GM23248 (cell line): ENCODE measurements around the gene CCDC86.

ENCODE experiments used
- EZH2 ChIP-seq: fragments of 200-600 bp; sonication (generic); IDR thresholded peaks from 2 replicates; pipeline ENCODE4 v1.6.1; 2018; ENCODE audit warnings: antibody characterized with exemption, mild to moderate bottlenecking; ENCODE audit not compliant: insufficient read depth, poor library complexity, severe bottlenecking
- EZH2phosphoT487 ChIP-seq: fragments of 200-600 bp; sonication (generic); IDR thresholded peaks from 2 replicates; pipeline ENCODE4 v1.6.1; 2018; ENCODE audit warnings: antibody characterized with exemption, moderate library complexity, mild to moderate bottlenecking, low read depth; ENCODE audit not compliant: insufficient read depth

GRCh38 chr11:60830478-60831142, 11.3 kb upstream of the CCDC86 start:
- TF ChIP-seq EZH2 (no peak), EZH2phosphoT487 (no peak)
